Measurements from ENCODE around the gene TSSK2.

- TF ChIP-seq CTCF (conservative IDR thresholded peaks at IDR 0.05 in 1 of 2, IDR thresholded peaks at IDR 0.05 in 1 of 2; ENCODE audit: extremely low read depth in 1 of 2, insufficient read depth in 1 of 2, low read depth in 1 of 2, low read length in 2 of 2) (no peak), EZH2 (IDR thresholded peaks at IDR 0.05; ENCODE audit: borderline replicate concordance, low read length) (no peak)
Observed at GRCh38 chr22:19169947-19170318, 38.8 kb downstream of the TSSK2 start.
